ENCODE results near the gene KIF3C.
"Not testable (repeated sequence)": the region's sequence is repeated elsewhere in the genome, so short reads cannot be mapped to it uniquely, and the experiment has no call there.

Gene KIF3C

DNA sequence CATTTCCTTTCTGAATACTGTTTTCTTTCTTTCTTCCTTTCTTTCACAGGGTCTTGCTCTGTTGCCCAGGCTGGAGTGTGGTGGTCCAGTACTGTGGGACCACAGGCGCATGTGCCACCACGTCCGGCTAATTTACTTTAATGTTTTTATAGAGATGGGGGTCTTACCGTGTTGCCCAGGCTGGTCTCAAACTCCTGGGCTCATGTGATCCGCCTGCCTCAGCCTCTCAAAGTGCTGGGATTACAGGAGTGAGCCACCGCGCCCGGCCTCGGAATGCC, 68.7 kb downstream of the KIF3C start:
- not testable (repeated sequence) for DNase-seq

GRCh38 chr2:25912851-25913695, 69.2 kb downstream of the KIF3C start:
- peak in 2 of 3 experiments; percentile 37 to 65 for DNase-seq

- DNase-seq, result not testable (repeated sequence)
Measured at GRCh38 chr2:25909574-25909973, 72.7 kb downstream of the KIF3C start.

GRCh38 chr2:25905126-25905525, 77.2 kb downstream of the KIF3C start:
- DNase-seq, result no peak

DNA sequence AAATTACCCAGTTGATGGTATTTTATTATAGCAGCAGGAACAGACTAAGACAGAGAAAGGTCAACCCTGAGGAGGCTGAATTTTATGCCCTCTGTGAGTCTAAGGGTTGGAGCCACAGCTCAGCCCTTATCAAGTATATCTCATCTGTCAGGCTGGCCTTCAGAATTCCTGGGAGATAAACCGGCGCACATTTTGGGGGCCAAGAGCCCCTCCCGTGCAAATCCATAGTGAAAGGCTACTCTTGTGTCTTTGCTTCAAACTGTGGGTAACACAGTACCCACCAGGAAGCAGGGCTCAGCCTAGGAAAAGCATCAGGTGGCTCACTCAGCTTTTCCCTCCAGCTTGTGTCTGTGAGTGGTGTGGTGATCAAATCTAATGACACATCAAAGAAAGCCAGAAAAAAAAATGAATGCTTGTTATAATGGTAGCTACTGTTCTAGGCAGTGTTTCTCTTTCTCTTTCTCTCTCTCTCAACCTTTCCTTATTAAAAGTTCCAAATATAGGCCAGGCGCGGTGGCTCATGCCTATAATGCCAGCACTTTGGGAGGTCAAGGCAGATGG, 79.0 kb downstream of the KIF3C start:
- no peak for DNase-seq

GRCh38 chr2:25899404-25899970, 82.8 kb downstream of the KIF3C start:
- DNase-seq, result no peak

DNA sequence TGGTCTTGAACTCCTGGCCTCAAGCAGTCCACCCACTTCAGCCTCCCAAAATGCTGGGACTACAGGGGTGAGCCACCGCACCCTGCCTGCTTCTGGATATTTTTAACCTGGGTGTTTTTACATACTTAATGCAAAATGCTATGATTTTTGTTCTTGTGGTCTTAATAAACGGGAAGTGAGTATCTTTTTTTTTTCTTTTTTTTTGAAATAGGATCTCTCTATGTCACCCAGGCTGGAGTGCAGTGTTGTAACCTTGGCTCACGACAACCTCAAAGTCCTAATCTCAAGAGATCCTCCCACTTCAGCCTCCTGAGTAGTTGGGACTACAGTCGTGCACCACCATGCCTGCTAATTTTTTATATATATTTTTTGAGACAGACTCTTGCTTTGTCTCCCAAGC, 84.8 kb downstream of the KIF3C start:
- DNase-seq, result no peak

DNA sequence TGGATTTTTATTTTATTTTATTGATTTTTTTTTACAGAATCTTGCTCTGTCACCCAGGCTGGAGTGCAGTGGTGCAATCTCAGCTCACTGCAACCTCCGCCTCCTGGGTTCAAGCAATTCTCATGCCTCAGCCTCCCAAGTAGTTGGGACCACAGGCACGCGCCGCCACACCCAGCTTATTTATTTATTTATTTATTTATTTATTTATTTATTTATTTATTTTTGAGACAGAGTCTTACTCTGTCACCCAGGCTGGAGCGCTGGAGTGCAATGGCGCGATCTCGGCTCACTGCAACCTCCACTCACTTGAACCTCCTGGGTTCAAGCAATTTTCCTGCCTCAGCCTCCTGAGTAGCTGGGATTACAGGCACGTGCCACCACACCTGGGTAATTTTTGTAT, 86.0 kb downstream of the KIF3C start:
- DNase-seq, result not testable (repeated sequence)

DNA sequence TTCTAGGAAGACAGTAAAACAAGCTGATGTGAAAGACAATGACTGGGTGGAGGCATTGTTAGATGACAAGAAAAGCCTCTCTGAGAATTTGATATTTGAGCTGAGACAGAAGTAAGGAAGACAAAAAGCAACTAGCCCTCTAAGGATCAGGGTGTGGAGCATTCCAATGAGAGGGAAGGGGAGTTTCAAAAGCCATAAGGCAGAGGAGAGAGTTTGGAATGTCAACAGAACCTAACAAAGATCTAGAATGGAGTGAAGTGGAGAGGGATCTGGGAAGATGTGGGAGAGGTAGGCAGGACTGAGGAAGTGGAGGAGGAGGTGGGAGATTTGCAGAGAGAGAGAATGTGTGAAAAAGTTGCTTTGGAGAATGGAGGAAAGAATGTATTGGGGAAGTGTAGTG, 86.7 kb downstream of the KIF3C start:
- no peak for DNase-seq

- no peak for DNase-seq
Measured at GRCh38 chr2:25895018-25895417, 87.3 kb downstream of the KIF3C start.

DNA sequence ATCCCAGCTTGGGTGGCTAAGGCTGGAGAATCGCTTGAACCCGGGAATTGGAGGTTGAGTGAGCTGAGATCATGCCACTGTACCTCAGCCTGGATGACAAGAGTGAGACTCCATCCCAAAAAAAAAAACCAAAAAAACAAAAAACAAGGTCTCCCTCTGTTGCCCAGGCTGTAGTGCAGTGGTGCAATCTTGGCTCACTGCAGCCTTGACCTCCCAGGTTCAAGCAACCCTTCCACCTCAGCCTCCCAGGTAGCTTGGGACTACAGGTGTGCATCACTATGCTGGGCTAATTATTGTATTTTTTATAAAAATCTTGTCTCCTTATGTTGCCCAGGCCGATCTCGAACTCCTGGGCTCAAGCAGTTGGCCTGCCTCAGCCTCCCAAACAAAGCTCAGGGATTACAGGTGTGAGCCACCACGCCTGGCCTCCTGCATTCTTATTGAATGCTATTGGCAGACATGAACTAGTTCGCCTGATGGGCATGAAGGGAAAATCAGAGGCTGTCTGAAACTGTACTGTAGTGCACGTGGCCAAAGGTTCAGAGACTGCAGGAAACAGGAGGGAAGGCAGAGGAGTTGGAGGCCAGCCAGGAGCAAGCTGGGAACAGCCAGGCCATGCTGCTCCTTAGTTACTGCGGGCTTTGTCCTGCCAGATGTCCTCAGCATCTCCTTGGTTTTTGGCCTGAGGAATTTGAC, 88.0 kb downstream of the KIF3C start:
- no peak for DNase-seq

DNA sequence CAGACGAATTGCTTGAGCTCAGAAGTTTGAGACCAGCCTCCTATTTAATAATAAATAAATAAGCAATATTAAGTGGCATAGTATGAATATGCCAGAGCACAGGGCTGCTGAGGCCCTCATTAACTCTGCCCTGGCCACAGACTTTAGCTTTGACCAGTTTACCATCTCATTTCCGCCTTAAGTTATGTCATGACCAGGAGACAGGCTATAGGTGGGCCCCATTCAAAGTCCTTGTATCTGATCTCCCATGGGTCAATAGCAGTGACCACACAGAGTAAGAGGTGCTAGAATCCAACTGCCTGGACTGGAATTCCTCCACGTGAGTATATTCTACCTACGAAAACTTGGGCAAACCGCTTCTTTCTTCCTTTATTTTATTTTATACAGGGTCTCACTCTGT, 90.6 kb downstream of the KIF3C start:
- no peak for DNase-seq

DNA sequence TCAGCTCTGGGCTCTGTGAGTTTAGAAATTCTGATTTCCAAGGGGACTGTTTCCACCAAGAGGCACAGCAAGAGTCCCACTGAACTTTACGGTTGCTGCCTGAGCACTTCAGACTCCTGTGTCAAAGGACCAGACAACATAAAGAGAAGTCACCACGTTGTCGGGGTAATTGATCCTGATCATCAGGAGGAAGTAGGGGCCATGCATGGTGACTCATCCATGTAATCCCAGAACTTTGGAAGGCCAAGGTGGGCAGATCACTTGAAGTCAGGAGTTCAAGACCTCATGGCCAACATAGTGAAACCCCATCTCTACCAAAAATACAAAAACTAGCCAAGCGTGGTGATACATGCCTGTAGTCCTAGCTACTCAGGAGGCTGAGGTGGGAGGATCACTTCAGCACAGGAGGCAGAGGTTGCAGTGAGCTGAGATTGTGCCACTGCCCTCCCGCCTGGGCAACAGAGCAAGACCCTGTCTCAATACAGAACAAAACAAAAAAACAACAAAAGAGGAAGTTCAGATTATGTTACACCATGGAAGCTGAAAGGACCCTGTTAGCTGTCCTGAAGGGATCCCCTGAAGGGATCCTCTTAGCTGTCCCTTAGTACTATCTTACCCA, 94.6 kb downstream of the KIF3C start:
- DNase-seq, result no peak

- no peak for DNase-seq
Measured at GRCh38 chr2:25885933-25886332, 96.4 kb downstream of the KIF3C start.

DNA sequence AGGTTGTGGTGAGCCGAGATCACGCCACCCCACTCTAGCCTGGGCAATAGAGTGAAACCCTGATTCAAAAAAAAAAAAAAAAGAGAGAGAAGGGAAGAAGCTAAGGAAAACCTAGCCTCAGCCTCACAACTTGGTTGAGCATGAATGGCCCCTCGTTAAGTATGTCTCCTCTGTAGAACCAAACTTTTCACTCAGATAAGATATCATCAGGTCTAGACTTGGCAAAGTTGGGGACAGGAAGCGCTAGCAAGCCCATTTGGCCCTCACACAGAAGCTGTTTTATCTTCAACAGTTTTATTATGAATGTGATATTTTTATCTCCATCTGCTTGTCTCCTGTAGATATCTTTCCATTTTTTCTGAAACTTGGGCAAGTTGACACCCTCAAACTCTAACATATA, 100.5 kb downstream of the KIF3C start:
- no peak for DNase-seq

DNA sequence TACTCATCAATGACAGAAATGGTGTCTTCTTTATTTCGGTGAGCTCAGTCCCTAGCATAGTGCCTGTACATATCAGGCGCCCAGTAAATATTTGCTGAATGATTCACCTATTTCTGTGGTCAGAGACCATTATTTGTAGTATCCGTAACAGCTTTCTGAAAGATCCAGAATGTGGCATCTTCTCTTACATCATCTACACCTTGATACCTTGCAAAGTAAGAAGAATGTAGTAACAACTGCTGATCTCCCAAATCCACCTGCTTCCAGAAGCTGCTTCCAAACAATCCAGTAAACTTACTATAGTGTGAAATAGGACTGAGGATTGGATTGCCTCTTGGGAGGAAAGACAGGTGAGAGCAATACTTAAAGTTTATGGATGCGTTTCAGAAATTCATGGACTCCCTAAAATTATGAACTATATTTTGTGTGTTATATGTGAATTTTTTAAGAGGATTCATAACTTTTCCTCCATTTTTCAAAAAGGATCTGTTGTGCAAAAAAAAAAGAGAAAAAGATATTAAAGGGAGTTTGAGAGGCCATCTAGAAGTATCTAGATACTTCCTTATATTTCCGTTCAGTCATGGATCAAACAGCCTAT, 103.1 kb downstream of the KIF3C start:
- DNase-seq, result peak in 1 of 3 experiments; percentile 72

DNA sequence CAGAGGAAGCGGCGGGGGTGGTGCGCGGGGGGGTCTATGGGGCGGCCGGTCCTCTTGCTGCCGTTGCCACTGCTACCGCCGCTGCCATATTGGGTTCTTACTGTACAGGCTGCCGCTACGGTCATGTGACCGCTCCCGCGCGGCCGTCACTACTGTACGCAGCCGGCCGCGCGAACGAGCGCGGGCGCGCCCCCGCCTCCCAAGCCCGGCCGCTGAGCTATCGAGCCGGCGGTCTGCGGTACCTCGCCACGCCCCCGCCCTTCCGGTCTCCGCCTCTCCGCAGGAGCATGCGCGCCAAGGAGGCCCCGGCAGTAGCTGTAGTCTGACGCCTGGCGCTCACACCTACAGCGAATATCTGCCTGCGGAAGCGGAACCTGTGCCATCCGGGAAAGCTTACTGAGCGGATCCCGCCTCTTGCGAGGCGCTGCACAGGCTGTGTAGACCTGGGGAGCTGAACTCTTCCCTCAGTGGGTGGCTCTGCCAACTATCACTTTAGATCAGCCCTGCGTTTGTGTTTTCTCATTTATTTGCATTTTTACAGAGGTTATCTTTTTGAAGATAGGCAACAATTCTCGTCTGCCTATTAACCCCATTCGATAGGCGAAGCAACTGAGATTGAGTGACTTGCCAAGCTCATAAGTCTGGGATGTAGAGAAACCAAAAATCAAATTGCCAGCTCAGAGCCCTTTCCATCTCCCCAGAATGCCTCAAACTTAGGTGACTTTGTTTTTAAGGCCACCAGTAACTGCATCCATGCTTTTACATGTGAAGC, 103.8 kb downstream of the KIF3C start, which contains the start of gene ASXL2:
Gene ASXL2, minus strand, starts transcription at position 127 of the 772 bp plus-strand sequence. CDS start 265 bp downstream, outside the sequence.
- DNase-seq, result peak; percentile 99

GRCh38 chr2:25877431-25878360, 104.6 kb downstream of the KIF3C start:
- peak; percentile 66 to 85 (median 75) for DNase-seq
